HCEC 1CT (cell line): ENCODE measurements around the gene ADARB2.
"Not testable (repeated sequence)": the region's sequence is repeated elsewhere in the genome, so short reads cannot be mapped to it uniquely, and the experiment has no call there.

Experiments
- DNase-seq: peaks from one replicate; pipeline ENCODE4 v3.0.0-alpha.2; 2017

ADARB2 gene

DNA sequence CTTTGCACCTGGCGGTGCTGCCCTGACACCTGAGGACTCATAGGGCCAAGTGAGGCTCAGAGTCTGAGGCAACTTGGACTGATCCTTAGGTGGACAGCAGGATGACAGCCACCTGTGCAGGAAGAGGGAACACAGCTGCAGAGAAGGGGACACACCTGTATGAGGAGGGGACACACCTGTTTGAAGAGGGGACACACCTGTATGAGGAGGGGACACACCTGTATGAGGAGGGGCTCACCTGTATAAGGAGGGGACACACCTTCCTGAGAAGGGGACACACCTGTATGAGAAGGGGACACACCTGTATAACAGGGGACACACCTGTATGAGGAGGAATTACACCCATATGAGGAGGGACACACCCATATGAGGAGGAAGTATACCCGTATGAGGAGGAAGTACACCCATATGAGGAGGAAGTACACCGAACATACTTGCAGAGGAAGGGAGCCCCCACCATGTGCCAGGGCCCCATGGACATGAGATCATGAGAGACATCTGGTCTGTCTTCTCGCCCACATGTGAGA lies 285.9 kb downstream of the ADARB2 start:
- no peak for DNase-seq

DNA sequence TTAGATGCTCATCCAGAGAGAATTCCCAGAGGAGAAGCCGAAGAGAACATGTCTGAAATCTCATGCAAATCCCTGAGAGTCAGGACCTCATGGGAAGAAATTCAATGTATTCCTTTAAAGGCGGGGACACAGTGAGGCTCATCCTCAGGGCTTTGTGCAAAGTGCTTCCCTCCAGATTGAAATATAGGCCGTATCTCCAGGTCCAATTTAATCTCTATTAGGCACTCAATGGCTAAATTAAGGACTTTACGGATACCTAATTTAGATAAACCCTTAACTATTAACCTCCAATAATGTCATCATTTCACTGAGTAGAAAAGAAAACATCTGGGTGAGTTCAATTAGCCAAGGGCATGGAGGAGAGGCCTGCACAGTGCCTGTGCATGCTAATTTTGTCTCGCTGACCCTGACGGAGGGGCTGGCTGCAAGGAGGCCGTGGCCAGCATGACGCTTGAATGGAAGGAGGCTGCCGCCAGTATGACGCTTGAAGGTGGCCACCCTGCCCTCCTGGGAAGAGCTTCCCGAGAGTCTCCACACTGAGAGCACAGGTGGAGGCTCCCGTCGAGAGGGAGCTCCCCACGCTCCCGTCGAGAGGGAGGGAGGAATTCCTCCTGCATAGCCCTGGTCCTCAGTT lies 287.6 kb downstream of the ADARB2 start:
- DNase-seq, result no peak

DNA sequence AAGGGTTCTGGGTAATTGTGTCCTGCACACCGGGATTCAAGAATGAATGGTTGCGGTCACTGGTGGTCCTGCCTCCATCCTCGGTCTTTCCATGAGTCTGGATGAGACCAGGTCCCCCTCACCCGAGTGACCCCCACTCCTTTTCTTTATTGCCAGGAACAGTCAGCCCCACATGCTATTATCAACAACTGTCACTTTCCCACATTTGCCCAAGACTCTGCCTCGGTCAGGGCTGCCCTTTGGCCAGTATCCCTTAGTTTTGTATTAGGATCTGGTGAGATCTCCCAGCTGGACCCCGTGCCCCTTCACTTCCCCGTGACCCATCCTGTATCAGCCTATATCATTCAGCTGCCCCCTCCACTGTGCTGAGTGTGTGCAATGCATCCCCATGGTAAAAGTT lies 288.3 kb downstream of the ADARB2 start:
- DNase-seq, result no peak

DNA sequence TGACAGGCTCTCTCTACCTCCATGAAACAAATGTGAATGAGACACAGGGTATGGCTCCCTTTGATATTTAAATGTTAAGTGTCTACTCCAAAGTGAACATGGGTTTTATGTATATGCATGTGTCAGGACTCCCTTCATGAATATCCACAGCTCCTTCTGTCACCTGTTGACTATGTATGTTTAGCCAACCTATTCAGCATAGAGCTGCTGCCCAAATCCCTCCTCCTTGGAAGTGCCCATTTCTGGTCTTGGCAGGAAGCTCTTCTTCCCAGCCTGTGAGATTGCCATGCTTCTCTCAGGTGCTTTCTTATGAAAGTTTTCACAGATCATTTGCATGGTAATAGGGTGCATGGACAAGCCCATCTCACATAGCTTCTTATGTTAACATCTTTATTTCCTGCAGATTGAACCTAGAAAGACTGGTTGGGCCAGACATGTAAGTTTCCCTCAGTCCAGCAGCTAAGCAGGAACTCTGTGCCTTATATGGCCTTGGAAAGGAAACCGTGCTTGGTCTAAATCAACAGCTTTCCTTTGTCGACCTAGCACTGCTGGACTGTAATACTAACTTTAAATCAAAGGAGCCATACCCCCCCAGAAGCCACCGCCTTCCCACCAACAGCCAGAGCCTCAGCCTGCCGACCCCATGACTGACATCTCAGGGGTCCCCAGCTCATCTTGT lies 288.9 kb downstream of the ADARB2 start:
- no peak for DNase-seq

DNA sequence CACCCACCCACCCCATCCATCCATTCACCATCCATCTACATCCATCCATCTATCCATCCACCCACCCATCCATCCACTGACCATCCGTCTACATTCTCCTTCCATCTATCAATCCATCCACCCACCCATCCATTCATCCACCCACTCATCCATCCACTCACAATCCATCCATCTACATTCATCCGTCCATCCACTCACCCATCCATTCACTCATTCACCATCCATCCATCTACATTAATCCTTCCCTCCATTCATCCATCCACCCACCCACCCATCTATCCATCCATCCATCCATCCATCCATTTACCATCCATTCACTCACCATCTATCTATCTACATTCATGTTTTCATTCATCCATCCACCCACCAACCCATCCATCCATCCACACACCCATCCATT lies 292.5 kb downstream of the ADARB2 start:
- no peak for DNase-seq

DNA sequence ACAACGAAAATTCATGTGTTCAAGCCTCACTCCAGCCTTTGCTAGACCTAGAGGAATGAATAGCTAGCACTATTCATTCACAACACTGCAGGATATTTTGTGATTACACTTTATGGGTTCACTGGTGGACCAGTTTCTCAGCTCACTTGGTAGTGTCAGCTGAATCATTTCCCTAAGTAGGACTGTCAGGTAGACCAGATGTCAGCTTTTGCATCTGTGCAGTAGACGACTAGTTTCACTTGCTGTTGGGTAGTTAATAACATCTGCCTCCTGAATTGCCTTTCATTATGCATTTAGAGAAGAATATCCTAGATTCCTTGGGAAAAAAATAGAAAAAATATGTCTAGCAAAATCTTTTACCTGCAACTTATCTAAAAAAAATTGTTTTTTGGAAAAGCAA lies 296.4 kb downstream of the ADARB2 start:
- DNase-seq, result no peak

DNA sequence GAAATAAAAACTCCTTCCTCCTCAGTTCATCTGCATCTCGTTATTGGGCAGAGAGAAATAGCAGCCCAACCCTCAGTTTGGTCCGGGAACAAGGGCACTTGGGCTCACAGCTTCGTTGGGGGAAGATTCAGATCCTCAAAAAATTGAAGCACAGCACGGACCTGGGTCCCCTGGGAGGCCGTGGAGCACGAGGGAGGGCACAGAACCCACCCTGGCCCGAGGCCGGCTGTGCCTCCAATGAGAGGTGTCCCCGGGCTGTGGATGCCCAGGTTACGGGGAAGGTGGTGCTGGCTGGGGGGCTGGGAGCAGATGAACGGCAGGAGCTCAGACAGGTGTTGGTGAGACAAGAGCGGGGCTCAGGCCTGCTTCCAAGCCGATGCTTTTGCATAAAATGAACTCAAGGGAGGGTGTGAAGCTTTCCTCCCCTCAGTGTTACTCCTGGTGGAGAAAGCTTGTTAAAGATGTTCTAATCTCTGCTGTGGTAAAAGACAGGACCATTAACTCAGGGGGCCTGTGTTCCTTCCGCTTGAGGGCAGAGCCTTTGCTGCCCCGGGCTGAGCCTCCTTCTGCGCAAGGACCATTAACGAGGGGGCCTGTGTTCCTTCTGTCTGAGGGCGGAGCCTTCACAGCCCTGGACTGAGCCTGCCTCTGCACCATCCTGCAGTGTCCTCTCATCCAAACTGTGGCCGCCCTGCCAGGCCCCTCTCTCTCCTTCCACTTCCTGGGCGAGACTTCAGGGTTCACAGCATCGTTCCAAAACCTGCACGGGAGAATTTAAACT lies 302.2 kb downstream of the ADARB2 start:
- no peak for DNase-seq

DNA sequence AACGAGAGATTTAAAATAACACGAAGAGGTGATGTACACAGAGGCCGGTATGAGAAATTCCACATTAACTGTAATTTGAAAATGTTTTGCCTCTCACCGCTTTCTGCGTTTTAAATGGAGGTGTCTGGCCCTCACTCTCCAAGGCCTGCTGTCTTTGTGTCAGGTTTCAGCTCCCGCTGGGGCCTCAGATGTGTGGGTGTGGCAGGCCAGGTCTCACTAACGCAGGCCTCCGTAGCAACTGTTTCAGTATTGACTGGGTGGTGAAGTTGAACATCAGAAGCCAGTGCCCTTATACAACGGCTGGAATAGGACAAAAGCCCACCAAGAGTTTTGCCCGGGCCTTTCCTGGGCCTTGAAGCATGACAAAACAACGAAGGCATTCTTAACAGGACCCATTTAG lies 303.1 kb downstream of the ADARB2 start:
- DNase-seq, result no peak

DNA sequence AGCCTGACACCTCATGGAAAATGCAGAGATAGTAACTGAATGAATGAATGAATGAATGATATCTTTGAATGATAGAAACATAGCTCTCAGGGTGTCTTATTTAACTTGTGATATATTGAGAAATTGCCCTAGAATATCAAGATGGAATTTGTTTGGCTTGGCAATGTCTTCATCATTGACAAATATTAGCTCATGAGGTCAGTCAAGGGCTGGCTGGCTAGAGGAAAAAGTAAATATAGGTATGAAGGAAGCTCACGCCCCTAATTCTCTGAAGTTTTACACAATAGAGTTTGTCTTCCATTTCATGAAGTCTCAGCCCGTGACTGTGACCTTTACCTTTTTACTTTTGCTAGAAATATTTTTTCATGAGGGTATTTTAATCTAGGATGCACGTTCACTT lies 305.2 kb downstream of the ADARB2 start:
- no peak for DNase-seq

DNA sequence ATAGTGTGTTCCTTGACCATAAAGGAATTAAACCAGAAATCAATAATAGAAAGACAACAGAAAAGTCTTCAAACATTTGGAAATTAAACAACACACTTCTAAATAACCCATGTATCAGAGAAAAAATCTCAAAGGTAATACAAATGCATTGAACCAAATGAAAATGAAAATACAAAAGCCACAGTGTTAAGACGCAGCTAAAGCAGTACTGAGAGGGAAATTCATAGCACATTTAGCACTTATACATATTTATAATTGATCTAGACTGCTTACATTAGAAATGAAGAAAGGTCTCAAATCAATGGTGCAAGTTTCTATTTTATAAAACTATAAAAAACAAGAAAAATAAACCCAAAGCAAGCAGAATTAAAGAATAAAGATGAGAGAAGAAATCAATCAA lies 306.1 kb downstream of the ADARB2 start:
- no peak for DNase-seq

DNA sequence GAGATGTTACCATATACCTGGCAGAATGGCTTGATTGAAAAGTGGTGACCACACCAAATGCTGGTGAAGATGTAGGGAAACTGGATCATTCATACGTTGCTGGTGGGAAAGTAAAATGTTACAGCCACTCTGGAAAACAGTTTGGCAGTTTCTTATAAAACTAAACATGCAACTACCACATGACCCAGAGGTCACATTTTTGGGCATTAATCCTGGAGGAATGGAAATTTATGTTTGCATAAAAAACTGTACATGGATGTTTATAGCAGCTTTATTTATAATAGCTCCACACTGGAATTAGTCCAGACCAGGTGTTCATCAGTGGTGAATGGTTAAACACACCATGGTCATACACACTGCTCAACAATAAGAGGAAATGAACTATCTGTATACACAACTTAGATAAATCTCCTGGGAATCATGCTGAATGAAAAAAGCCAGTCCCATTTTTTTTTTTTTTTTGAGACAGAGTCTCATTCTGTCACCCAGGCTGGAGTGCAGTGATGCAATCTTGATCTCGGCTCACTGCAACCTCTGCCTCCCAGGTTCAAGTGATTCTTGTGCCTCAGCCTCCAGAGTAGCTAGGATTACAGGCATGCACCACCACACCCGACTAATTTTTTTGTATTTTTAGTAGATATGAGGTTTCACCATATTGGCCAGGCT lies 309.7 kb downstream of the ADARB2 start:
- not testable (repeated sequence) for DNase-seq

DNA sequence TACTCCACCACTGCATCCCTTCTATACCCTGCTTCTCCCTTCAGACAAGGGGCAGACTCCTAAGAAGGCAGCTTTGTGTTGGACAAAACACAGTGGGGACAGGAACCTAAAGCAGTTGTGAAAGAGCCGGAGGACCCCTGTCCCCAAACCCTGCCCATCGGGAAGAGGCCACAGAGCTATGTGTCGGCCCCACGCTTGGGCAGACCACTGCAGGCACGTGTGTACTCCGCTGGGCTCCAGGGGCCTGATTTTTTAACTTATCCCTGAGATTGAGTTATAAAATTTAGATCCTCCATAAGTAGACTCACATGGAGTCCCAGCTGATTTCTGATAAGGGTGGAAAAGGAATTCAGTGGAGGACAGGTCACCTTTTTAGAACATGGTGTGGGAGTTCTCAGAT lies 310.5 kb downstream of the ADARB2 start:
- no peak for DNase-seq

DNA sequence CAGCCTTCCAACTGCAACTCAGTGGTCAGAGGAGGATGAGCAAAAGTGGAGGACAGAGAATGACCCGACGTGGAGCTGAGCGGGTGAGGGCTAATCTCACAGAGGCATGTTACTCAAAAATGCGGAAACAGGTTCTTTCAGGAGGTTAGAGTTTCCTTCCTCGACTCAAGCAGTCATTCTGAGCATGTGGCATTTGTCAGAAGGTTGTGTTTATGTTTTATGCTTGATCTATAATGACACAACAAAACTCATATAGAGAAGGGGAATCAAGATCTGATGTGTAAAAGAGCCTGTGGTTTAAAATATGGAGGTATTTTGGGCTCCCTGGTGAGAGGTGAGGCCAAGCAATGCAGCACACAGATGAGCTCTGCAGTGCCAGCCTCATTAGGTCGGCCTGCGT lies 311.4 kb downstream of the ADARB2 start:
- no peak for DNase-seq

DNA sequence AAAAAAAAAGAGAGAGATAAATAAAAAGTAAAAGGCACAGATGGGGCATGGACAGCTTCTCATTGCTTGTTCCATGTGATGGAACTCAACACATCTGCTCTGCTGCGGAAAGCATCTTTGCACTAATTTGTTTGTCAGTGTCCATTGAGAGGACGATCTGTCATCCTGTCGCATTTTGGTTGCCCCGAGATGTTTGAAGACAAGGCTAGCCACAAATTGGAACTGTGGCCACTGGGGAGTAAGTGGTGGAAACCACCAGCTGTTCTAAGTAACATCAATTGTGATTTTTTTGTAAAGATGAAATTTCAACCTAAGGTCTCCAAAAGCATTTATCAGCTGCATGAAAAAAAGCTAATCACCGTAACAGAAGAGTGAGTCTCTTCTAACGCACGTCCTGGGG lies 312.7 kb downstream of the ADARB2 start:
- no peak for DNase-seq

DNA sequence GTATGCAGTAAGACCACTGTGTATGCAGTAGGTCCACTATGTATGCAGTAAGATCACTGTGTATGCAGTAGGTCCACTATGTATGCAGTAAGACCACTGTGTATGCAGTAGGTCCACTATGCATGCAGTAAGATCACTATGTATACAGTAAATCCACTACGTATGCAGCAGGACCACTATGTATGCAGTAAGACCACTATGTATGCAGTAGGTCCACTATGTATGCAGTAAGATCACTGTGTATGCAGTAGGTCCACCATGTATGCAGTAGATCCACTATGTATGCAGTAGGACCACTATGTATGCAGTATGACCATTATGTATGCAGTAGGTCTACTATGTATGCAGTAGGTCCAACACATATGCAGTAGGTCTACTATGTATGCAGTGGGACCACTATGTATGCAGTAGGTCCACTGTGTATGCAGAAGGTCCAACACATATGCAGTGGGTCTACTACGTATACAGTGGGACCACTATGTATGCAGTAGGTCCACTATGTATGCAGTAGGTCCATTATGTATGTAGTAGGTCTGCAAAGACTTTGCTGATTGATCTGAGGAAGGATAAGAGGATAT lies 313.6 kb downstream of the ADARB2 start:
- DNase-seq, result no peak

DNA sequence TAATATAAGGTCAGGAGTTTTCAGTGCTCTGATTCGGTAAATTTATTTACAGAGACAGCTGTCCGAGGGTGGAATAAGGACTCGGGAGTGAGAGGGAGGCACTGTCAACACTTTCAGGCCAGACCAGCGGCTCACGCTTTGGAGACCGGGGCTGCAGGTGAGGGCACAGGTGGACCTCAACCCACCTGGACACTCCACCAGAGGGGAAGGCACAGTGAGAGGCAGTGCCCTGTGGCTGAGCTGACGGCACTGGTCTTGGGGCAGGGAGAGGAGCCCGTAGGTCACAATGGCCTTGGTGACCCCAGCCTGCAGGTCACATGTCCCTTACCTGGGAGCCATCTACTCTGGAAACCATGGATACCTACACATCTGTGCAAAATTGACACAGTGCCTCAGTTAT lies 315.1 kb downstream of the ADARB2 start:
- DNase-seq, result no peak

DNA sequence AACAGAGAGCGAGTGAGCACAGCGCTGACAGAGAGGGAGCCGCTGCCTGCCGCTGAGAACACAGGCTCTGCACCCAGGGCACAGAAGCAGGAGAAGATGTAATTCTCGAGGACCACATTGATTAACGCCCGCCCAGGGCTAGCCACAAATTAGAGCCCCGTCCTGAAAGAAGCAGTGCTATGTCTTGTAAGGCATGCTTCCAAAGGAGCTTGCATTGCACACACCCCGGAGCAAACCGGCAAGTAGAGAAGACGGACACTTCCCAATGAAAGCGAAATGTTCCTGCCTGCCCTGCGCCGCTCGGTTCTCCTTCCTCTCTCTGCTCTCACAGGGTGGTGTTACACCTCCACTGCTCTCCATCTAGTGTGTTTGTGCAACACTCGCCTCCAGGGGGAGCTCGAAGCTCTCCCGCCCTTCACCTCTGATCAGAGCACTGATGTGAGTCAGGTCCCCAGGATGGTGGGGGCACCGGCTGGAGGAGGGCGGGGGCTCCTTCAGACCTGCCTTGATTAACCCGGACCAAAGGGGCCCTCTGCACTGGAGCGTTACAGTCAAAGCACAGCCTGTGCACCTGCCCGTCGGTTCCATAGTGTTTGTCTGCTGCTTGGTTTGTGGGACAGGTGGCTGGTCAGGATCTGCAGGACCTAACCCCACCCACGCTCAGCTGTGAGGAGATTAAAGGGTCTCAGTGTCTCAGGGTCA lies 316.5 kb downstream of the ADARB2 start:
- DNase-seq, result no peak

DNA sequence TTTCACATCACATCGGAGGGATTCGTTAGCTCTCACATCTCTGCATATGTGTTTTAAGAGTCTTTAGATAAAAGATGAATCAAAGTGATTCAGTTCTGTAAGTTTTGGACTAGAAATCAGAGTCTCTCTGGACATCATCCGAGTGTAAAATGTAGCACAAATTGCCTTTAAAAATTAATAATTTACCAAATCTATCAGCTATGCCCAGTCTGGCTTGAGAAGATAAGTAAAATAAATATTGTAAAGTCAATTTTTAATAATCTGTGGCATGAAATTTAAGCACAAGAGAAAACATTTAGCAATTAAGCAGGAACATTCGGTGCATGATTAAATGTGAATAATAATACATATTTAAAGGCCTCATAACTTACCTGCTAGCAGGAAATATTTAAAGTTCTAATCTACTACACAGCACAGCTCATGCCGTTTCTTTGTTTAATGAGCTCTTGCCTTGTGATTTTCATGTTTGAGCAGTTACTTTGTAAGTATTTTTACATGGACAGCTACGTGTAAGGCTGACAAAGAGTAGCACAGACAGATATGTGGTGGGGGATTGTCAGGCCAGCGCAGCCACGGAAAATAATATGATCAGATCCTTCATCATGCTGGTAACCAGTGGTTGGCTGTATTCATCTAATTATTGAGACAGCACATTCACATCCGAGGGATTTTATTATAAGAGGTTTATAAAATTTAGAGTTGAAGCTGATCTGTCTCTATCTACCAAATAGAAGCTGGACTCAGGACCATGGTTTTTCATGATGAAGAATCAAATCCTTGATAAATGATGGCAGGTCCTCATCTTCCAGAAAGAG lies 317.3 kb downstream of the ADARB2 start:
- no peak for DNase-seq

DNA sequence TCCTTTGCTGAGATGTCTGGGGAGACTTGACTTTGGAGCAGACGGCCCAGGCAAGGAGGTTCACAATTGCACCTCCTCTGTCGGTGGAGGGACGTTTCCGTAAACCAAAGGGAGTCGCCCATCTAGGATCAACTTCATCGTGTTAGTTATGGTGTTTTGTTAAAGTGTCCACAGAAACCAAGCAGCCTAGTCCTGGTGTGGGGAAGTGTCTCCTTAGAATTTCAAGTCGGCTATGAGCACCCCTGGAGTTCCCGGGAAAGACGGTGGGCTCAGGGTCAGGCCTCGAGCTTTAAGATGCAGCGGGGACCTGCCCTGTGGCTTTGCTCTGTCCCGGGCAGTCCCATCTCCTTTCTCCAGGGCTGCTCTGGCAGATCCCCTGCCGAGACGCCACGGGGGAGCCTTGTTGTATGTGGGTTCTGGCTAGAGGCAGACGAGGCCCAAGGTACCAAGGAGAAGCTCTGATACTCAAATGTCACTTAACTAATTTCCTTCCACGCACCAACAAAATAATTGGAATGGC lies 319.2 kb downstream of the ADARB2 start:
- no peak for DNase-seq

DNA sequence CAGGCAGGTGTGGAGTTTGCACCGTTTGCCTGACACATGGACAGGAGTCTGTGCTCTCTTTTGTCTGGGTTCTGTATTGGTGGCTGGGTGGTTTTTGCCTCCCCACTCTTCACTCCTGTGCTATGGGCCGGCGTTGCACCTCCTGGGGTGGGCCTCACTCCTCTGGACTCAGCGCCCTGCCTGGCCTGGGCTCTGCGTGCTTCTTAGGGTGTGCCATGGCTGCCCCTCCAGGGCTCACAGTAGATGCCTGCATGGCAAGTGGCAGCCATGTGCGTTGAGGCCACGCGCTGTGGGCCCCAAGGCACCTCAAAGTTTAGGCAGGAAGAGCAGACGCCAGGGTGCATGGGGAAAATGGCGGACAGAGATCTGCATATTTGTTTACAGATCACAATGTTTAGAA lies 319.8 kb downstream of the ADARB2 start:
- no peak for DNase-seq

DNA sequence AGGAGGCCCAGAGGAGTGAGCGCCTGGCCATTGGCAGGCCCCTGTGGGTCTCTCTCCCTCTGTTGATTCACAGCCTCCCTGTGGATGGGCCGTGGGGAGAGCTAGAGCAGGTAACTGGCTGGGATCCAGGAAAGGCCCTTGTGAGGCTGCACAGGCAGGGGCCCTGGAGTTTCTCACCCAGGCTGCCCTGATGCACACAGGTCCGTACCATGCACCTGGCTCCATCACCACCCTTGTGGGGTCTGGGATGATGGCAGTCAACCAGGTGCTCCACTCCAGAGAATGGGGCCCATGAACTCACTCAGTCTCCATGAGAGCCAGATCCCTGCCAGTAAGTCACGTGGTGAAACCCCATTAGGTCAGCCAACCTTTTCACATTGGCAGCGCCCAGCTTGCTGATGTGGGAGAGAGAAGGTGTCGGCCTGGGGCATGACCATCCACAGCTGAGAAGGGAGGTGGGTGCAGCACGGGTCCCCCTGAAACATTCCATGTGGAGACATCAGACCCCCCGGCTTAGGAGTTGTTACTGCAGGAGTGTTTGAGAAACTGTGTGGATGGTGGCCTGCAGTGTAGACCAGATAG lies 320.8 kb downstream of the ADARB2 start:
- DNase-seq, result no peak
